Measurements from ENCODE around the gene CTXN1.
"Not testable (repeated sequence)": the region's sequence is repeated elsewhere in the genome, so short reads cannot be mapped to it uniquely, and the experiment has no call there.

The CTXN1 gene

GRCh38 chr19:7924651-7925170, 1.2 kb downstream of the CTXN1 start:
- no peak for DNase-seq

GRCh38 chr19:7924241-7924640, 1.7 kb downstream of the CTXN1 start:
- no peak for DNase-seq

GRCh38 chr19:7923295-7924191, 2.4 kb downstream of the CTXN1 start:
- DNase-seq: no peak

GRCh38 chr19:7922836-7923195, 3.1 kb downstream of the CTXN1 start:
- no peak for DNase-seq

- DNase-seq: no peak
Measured at GRCh38 chr19:7921967-7922835, 3.7 kb downstream of the CTXN1 start.

DNA sequence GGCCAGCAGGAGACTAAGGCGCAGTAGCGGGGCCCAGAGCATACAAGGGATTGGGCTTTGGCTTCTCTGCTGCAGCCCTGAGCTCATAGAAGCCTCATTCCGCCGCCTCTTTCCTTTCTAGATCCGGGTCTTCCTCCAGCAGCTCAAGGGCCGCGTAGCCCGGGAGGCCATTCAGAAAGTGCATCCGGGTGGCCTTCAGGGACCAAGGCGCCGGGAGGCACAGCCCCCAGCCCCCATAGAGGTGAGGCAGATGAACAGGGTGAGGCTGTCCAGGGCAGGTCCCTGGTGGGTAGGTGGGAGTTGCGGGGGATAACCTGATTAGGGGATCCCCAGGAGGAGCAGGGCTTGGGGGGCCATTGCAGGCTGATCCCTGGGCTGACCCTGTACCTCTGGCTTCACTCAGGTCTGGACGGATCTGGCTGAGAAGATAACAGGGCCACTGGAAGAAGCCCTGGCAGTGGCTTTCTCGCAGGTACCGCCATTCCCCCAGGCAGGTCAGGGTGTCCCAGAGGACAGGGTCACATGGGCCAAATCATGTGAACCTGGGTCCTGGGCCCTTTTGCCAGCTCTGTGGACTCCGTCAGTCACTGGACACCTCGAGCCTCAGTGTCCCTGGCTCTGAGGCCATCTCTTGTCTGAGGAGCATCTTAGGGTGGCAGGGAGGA, 4.5 kb downstream of the CTXN1 start:
- no peak for DNase-seq

DNA sequence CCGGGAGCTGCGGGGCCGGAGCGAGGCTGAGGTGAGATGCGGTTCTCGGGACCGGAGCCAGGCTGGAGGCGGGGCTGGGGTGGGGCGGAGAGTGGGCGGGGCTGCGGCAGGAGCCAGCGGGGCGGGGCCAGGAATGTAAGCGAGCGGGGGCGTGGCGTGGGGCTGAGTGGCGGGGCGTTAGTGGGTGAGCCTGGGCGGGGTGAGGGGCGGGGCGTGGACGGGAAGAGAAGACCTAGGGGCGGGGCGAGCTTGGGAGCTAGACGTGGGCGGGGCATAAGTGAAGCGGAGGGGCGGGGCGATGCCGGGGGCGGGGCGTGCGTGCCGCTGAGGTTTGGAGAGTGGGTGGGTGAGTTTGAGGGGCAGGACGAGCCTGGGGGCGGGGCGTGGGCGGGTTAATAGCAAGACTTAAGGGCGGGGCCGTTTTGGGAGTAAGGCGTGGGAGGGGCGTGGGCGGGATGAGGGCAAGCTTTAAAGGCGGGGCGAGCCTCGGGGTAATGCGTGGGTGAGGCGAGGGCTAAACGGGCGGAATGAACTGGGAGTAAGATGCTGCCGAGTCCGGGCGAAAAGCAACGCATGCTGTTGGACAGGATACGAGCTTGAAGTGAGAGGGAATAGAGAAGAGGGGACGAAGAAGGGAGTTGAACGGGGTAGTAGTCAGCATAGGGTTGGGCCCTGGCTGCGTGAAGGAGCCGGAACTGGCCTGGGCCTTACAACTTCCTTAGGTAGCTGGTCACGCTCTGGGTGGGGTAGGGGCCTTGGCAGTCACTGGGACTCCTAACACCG, 5.2 kb downstream of the CTXN1 start:
- peak; percentile 88 for DNase-seq

DNA sequence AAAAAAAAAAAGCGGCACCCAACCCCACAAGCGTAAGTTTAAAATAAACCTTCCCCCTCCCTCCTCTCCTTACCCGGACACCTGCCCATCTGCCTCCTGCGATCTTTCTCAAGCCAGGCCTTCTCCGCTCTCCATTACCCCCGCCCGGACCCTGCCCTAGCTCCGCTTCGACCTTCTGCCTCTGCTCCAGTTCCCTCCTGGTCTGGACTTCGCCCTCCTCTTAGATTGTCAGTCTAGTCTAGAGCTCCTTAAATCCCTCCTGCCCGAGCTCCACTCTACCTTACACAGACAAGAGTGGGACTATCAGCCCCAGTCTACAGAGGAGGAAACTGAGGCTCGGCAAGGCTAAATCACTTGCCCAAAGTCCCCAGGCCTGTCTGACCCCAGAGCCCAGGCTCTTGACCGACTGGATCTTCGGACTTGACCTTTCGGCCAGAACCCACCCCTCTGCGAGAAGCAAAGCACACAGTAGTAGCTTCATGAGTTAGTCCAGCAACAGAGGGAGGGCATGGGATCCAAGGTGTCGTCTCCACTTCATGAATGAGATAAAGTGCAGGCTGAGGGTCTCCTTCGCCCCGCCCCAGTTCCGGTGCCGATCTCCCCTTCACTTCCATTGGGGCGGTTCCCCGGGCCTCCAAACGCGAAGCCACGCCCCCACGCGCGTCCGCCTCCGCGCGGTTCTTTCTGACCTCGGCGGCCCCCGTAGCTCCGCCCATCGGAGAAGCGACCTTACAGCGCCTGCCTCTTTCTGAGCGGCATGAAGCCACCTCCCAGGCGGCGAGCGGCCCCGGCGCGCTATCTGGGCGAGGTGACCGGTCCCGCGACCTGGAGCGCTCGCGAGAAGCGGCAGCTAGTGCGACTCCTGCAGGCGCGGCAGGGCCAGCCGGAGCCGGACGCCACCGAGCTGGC, 6.1 kb downstream of the CTXN1 start, which contains the start of gene SNAPC2:
SNAPC2 (plus strand) TSS at position 729 of the 909 bp plus-strand sequence; CDS start at position 758, 29 bp downstream.
- peak; percentile 79 for DNase-seq

DNA sequence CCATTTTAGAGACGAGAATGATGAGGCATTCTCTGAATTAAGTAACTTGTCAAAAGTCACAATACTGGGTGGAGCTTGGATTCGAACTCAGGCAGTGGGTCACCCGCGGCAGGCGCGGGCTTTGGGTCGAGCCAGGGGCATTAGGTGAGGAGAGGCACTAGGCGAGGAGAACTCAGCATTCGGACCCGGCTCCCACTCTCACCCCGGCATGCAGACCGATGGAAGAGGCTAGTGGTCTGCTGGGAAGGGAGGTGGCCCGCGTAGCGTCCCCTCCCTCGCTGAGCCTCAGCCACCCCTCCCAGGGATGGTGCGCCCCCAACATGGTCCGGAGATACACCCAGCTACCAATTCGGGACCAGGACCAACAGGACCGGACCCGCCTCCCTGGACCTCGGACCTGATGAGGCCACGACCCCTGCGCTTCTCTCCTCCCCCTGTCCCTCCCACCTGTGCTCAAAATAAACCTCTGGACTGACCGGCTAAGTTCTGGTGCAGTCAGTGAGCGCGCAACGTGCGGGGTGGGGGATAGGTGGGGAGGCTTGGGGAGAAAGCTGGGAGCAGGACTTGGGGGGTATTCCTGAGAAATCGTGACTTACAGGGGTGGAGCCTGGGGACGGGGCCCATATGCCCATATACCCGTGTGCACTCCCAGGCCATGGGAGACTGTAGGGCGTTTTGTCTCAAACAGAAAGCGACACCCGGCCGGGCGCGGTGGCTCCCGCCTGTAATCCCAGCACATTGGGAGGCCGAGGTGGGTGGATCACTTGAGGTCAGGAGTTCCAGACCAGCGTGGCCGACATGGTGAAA, 7.1 kb downstream of the CTXN1 start:
- DNase-seq: no peak

- not testable (repeated sequence) for DNase-seq
Measured at GRCh38 chr19:7918062-7918614, 7.8 kb downstream of the CTXN1 start.

GRCh38 chr19:7917267-7918061, 8.5 kb downstream of the CTXN1 start:
- peak; percentile 6 for DNase-seq

DNA sequence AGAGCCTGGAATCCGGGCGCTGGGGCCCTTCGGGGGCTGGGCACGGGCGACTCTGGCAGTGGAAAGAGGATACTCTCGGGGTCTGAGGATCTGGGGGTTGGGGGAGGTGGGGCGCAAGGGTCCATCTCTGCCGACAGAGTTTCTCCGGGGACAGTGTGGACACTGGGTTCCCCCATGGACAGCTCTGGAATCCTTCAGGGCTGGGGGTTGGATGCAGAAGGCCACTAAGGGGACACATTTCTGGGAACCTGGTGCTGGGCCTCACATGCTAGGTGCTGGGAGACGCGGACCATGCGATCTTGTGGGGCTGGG, 9.0 kb downstream of the CTXN1 start:
- no peak for DNase-seq

GRCh38 chr19:7916103-7916954, 9.6 kb downstream of the CTXN1 start:
- no peak for DNase-seq

DNA sequence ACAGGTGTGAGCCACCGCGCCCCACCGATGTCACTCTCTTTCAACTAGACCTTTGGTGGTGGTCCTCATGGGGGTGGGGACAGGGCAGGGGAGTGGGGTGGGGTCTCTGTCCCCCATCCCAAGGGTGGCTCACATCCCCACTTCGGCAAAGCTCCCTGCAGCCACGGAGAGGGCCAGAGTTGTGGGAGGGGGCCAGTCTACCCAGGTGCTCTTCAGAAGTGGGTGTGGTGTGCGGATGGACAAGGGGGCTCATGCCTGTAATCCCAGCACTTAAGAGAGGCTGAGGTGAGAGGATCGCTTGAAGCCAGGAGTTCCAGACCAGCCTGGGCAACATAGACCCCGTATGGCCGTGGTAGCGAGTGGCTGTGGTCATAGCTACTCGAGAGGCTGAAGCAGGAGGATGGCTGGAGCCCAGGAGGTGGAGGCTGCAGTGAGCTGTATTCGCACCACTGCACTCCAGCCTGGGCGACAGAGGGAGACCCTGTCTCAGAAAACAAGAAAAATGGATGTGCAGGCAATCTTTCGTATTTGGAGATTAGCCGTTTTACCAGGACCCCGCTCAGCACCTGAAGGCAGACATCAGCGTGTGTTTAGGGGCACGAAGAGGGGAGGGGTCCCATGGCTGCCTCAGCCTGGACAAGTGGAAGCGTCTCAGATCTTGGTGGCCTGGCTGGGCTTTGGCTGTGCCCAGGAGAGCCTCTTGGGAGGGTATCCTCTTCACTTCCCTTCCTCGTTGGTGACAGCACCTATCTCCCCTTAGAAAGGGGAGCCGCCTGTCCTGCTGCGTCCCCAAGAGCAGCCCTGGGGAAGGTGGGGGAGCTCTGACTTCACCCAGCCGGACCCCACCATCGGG, 10.5 kb downstream of the CTXN1 start:
- no peak for DNase-seq

- no peak for DNase-seq
Measured at GRCh38 chr19:7914598-7915045, 11.3 kb downstream of the CTXN1 start, which contains the start of gene TGFBR3L. Gene TGFBR3L, plus strand, starts transcription at chr19:7914830.

GRCh38 chr19:7914099-7914498, 11.8 kb downstream of the CTXN1 start:
- DNase-seq: no peak

GRCh38 chr19:7913652-7914051, 12.3 kb downstream of the CTXN1 start:
- no peak for DNase-seq
